HFF-Myc (cell line): ENCODE measurements around the gene REXO4.
A peak's percentile ranks its signal among the peaks of the same experiment; 100 is the strongest.
"Not testable (repeated sequence)": the region's sequence is repeated elsewhere in the genome, so short reads cannot be mapped to it uniquely, and the experiment has no call there.

ENCODE experiments used
- DNase-seq: peaks from one replicate; pipeline ENCODE4 v3.0.0-alpha.2; 2011; ENCODE audit warnings: low read depth; ENCODE audit errors: extremely low read depth
- H3K4me3 ChIP-seq: replicated peaks from 2 replicates; pipeline ENCODE4 v1.5.1; 2011; ENCODE audit warnings: low read depth, mild to moderate bottlenecking, control low read depth, low read length
- CTCF ChIP-seq: IDR thresholded peaks from 2 replicates; pipeline ENCODE4 v1.5.1; 2012; ENCODE audit warnings: mild to moderate bottlenecking, low read depth, low read length, control low read depth; ENCODE audit errors: missing control alignments

Gene REXO4

GRCh38 chr9:133400292-133400691 is 17.5 kb downstream of the REXO4 start:
- no peak overlapping the region for H3K4me3 ChIP-seq
- TF ChIP-seq CTCF = no peak
- no peak for DNase-seq

GRCh38 chr9:133397895-133398294 is 19.9 kb downstream of the REXO4 start:
- TF ChIP-seq CTCF = no peak
- no peak for DNase-seq
- no peak overlapping the region for H3K4me3 ChIP-seq

GRCh38 chr9:133397370-133397769 is 20.4 kb downstream of the REXO4 start:
- H3K4me3 ChIP-seq = no peak overlapping the region
- no peak for TF ChIP-seq CTCF

GRCh38 chr9:133396952-133397351 is 20.9 kb downstream of the REXO4 start:
- H3K4me3 ChIP-seq = no peak overlapping the region
- DNase-seq = no peak
- peak; percentile 59 for TF ChIP-seq CTCF

More at GRCh38 chr9:133397370-133397769, 20.4 kb downstream of the REXO4 start:
- DNase-seq = no peak

GRCh38 chr9:133394687-133395271 is 23.0 kb downstream of the REXO4 start:
- TF ChIP-seq CTCF = no peak
- H3K4me3 ChIP-seq = no peak overlapping the region
- DNase-seq = no peak

- no peak for TF ChIP-seq CTCF
- no peak for DNase-seq
- no peak overlapping the region for H3K4me3 ChIP-seq
Observed at GRCh38 chr9:133393399-133393798, 24.4 kb downstream of the REXO4 start.

GRCh38 chr9:133392308-133392707 is 25.5 kb downstream of the REXO4 start:
- H3K4me3 ChIP-seq, DNase-seq: not testable (repeated sequence)

- DNase-seq, H3K4me3 ChIP-seq: not testable (repeated sequence)
Observed at GRCh38 chr9:133391449-133391848, 26.4 kb downstream of the REXO4 start.
